Neural progenitor cell (in vitro differentiated cells): Measurements from ENCODE around the gene PIAS1. TPM values are rescaled to one million over a fixed set of nuclear protein-coding genes. Genes with fewer than 3 reads are reported as not detected.

ENCODE experiments used
- DNase-seq: peaks from one replicate; pipeline ENCODE4 v3.0.0-alpha.2; 2016; ENCODE audit warnings: low spot score
- H2AFZ ChIP-seq: fragments of 200-600 bp; sonication (generic); replicated peaks from 2 replicates; pipeline ENCODE4 v1.6.1; 2016; ENCODE audit warnings: antibody characterized with exemption
- H3F3A ChIP-seq: fragments of 200-600 bp; sonication (generic); 2 replicates; pipeline ENCODE4 v1.6.1; 2016; ENCODE audit warnings: antibody characterized with exemption, low read depth
- H3K27ac ChIP-seq: fragments of 200-600 bp; sonication (generic); 2 replicates; pipeline ENCODE4 v1.5.1; 2016; ENCODE audit warnings: mild to moderate bottlenecking
- H3K27me3 ChIP-seq: fragments of 200-600 bp; sonication (generic); 2 replicates; pipeline ENCODE4 v1.6.1; 2016; ENCODE audit warnings: mild to moderate bottlenecking, moderate library complexity
- H3K36me3 ChIP-seq: fragments of 200-600 bp; sonication (generic); 2 replicates; pipeline ENCODE4 v1.5.1; 2016
- H3K4me1 ChIP-seq: fragments of 200-600 bp; sonication (generic); 2 replicates; pipeline ENCODE4 v1.6.1; 2016; ENCODE audit warnings: mixed run types
- H3K4me2 ChIP-seq: fragments of 200-600 bp; sonication (generic); 2 replicates; pipeline ENCODE4 v1.6.1; 2016
- H3K4me3 ChIP-seq: fragments of 200-600 bp; sonication (generic); 2 replicates; pipeline ENCODE4 v1.5.1; 2016
- H3K79me2 ChIP-seq: fragments of 200-600 bp; sonication (generic); 2 replicates; pipeline ENCODE4 v1.6.1; 2016; ENCODE audit warnings: low read depth
- H3K9ac ChIP-seq: fragments of 200-600 bp; sonication (generic); 2 replicates; pipeline ENCODE4 v1.6.1; 2016
- H3K9me3 ChIP-seq: fragments of 200-600 bp; sonication (generic); 2 replicates; pipeline ENCODE4 v1.5.1; 2016; ENCODE audit warnings: low read depth
- H4K20me1 ChIP-seq: fragments of 200-600 bp; sonication (generic); 2 replicates; pipeline ENCODE4 v1.6.1; 2016; ENCODE audit warnings: low read depth
- H3K27ac Mint-ChIP-seq: 3 replicates; pipeline ENCODE4 v1.8.0; 2021; ENCODE audit warnings: mixed read lengths
- H3K27me3 Mint-ChIP-seq: 2 replicates; pipeline ENCODE4 v1.8.0; 2022; ENCODE audit warnings: low read depth, mild to moderate bottlenecking, inconsistent platforms, moderate library complexity, mixed read lengths; ENCODE audit not compliant: insufficient read depth
- H3K36me3 Mint-ChIP-seq: 3 replicates; pipeline ENCODE4 v1.8.0; 2021; ENCODE audit warnings: mixed read lengths
- H3K4me1 Mint-ChIP-seq: 3 replicates; pipeline ENCODE4 v1.8.0; 2021; ENCODE audit warnings: mixed read lengths
- H3K4me3 Mint-ChIP-seq: 3 replicates; pipeline ENCODE4 v1.8.0; 2021; ENCODE audit warnings: mild to moderate bottlenecking, moderate library complexity, mixed read lengths
- H3K9me3 Mint-ChIP-seq: 3 replicates; pipeline ENCODE4 v1.8.0; 2020; ENCODE audit warnings: mixed read lengths
- EZH2 ChIP-seq: fragments of 200-600 bp; sonication (generic); IDR thresholded peaks from 2 replicates; pipeline ENCODE4 v1.6.1; 2017; ENCODE audit warnings: antibody characterized with exemption, mild to moderate bottlenecking, moderate library complexity
- EZH2phosphoT487 ChIP-seq: fragments of 200-600 bp; sonication (generic); IDR thresholded peaks from 2 replicates; pipeline ENCODE4 v1.6.1; 2017; ENCODE audit warnings: antibody characterized with exemption
- total RNA-seq: library from RNA; depleted of rRNA; stranded (reverse); fragments of >200 nt; gene quantifications from 2 replicates; pipeline ENCODE4 v1.2.3, GENCODE V29; 2015; ENCODE audit warnings: low replicate concordance
- TF ChIP-seq, protein P1 (sequence below): fragments of 200-600 bp; sonication (generic); IDR thresholded peaks from 2 replicates; pipeline ENCODE4 v1.5.1; 2017; ENCODE audit warnings: antibody characterized with exemption, mild to moderate bottlenecking

PIAS1 gene
- total RNA-seq, 1 donor from 2014 or later: 34.6 TPM

GRCh38 chr15:68017201-68017600 lies 36.9 kb upstream of the PIAS1 start:
- no peak for DNase-seq
- Mint-ChIP-seq H3K36me3 (no peaks in the 10 kb centered on the region), H3K27ac (no peak overlapping the region), H3K27me3 (peaks cover 4% of the 10 kb centered on the region), H3K9me3 (peaks cover 5% of the 10 kb centered on the region), H3K4me1 (no peaks in the 10 kb centered on the region), H3K4me3 (no peak overlapping the region)
- no peaks in the 10 kb centered on the region for H3K36me3 ChIP-seq
- H3K27ac ChIP-seq: no peak overlapping the region
- no peaks in the 10 kb centered on the region for H3F3A ChIP-seq
- no peaks in the 10 kb centered on the region for H3K79me2 ChIP-seq
- no peak overlapping the region for H3K4me3 ChIP-seq
- no peaks in the 10 kb centered on the region for H3K4me1 ChIP-seq
- no peak overlapping the region for H3K9ac ChIP-seq
- H3K4me2 ChIP-seq: no peak overlapping the region
- H4K20me1 ChIP-seq: no peaks in the 10 kb centered on the region
- TF ChIP-seq EZH2phosphoT487 (no peak), EZH2 (no peak)
- TF ChIP-seq, protein P1, sequence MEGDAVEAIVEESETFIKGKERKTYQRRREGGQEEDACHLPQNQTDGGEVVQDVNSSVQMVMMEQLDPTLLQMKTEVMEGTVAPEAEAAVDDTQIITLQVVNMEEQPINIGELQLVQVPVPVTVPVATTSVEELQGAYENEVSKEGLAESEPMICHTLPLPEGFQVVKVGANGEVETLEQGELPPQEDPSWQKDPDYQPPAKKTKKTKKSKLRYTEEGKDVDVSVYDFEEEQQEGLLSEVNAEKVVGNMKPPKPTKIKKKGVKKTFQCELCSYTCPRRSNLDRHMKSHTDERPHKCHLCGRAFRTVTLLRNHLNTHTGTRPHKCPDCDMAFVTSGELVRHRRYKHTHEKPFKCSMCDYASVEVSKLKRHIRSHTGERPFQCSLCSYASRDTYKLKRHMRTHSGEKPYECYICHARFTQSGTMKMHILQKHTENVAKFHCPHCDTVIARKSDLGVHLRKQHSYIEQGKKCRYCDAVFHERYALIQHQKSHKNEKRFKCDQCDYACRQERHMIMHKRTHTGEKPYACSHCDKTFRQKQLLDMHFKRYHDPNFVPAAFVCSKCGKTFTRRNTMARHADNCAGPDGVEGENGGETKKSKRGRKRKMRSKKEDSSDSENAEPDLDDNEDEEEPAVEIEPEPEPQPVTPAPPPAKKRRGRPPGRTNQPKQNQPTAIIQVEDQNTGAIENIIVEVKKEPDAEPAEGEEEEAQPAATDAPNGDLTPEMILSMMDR: no peak
- no peak overlapping the region for H2AFZ ChIP-seq
- no peaks in the 10 kb centered on the region for H3K9me3 ChIP-seq
- H3K27me3 ChIP-seq: no peaks in the 10 kb centered on the region

DNA sequence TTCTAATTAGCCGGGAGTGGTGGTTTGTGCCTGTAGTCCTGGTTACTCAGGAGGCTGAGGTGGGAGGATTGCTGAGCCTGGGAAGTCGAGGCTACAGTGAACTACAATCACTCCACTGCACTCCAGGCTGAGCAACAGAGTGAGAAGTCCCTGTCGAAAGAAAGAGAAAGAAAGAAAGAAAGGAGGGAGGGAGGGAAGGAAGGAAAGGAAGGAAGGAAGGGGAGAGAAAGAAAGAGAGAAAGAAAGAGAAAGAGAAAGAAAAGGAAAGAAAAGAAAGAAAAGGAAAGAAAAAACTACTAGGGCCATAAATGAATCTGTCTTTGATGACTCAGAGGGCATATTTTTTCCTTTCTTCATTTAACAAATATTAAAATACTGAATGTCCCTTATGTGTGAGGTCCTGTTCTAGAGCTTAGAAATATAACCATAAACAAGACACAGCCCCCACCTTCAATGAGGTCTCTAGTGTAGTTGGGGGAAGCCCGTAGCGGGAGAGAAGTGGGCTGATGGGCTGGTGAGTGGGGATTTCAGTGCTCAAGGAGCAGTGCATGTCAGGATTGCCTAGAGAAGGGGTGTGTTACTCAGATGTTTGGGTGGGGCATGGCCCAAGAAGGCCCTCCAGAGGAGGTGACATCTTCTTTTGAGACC lies 35.2 kb upstream of the PIAS1 start:
- H3K4me2 ChIP-seq: no peak overlapping the region
- TF ChIP-seq EZH2: no peak
- TF ChIP-seq, protein P1: no peak
- no peak for TF ChIP-seq EZH2phosphoT487
- no peaks in the 10 kb centered on the region for H3K4me1 ChIP-seq
- Mint-ChIP-seq H3K9me3 (peaks cover 5% of the 10 kb centered on the region), H3K4me1 (no peaks in the 10 kb centered on the region), H3K4me3 (no peak overlapping the region), H3K27me3 (peaks cover 4% of the 10 kb centered on the region), H3K27ac (no peak overlapping the region), H3K36me3 (no peaks in the 10 kb centered on the region)
- no peaks in the 10 kb centered on the region for H3K79me2 ChIP-seq
- no peak for DNase-seq
- no peaks in the 10 kb centered on the region for H4K20me1 ChIP-seq
- H3K9me3 ChIP-seq: no peaks in the 10 kb centered on the region
- no peaks in the 10 kb centered on the region for H3K27me3 ChIP-seq
- H3K4me3 ChIP-seq: no peak overlapping the region
- no peak overlapping the region for H2AFZ ChIP-seq
- H3F3A ChIP-seq: no peaks in the 10 kb centered on the region
- H3K36me3 ChIP-seq: no peaks in the 10 kb centered on the region
- no peak overlapping the region for H3K9ac ChIP-seq
- H3K27ac ChIP-seq: no peak overlapping the region

GRCh38 chr15:68019814-68020525 lies 34.1 kb upstream of the PIAS1 start:
- no peak overlapping the region for H2AFZ ChIP-seq
- Mint-ChIP-seq H3K4me1 (no peaks in the 10 kb centered on the region), H3K36me3 (no peaks in the 10 kb centered on the region), H3K27me3 (peaks cover 4% of the 10 kb centered on the region), H3K9me3 (peaks cover 6% of the 10 kb centered on the region), H3K4me3 (no peak overlapping the region), H3K27ac (no peak overlapping the region)
- H3K79me2 ChIP-seq: no peaks in the 10 kb centered on the region
- no peak overlapping the region for H3K4me3 ChIP-seq
- no peaks in the 10 kb centered on the region for H3K27me3 ChIP-seq
- H3K9ac ChIP-seq: no peak overlapping the region
- no peak overlapping the region for H3K4me2 ChIP-seq
- H4K20me1 ChIP-seq: no peaks in the 10 kb centered on the region
- no peaks in the 10 kb centered on the region for H3F3A ChIP-seq
- H3K9me3 ChIP-seq: no peaks in the 10 kb centered on the region
- no peak for DNase-seq
- TF ChIP-seq, protein P1: no peak
- TF ChIP-seq EZH2phosphoT487 (no peak), EZH2 (no peak)
- no peaks in the 10 kb centered on the region for H3K36me3 ChIP-seq
- H3K27ac ChIP-seq: no peak overlapping the region
- no peaks in the 10 kb centered on the region for H3K4me1 ChIP-seq
